Naive thymus-derived CD8-positive, alpha-beta T cell (primary cell): ENCODE data around the gene SPRED2. TPM values are rescaled to one million over a fixed set of nuclear protein-coding genes. Genes with fewer than 3 reads are reported as not detected.

Source experiments
- ATAC-seq, 2 donors: fragments of 150-1000 bp; cut with Tn5 transposase in 1 of 2; sonication (Bioruptor Pico), chemical (Tn5 transposase) in 1 of 2; 1 replicate in 1 of 2; 2 replicates in 1 of 2; pipeline ENCODE4 v1.10.0; 2021; ENCODE audit warnings: mild to moderate bottlenecking in 2 of 2, moderate library complexity in 2 of 2
- POLR2A ChIA-PET: fragments of 350-600 bp; sonication (Branson Sonifier 250); formaldehyde crosslinking; loops from one replicate; lab custom pipeline; 2021; ENCODE audit warnings: antibody characterized with exemption; lab: Charles Lee
- DNase-seq, 10 donors: peaks; one replicate each; pipeline versions ENCODE4 v3.0.0 to v3.0.0-alpha.2; 2020 to 2022
- H3K27ac Mint-ChIP-seq, 10 donors: one replicate each; pipeline ENCODE4 v1.8.0; 2020 to 2022; ENCODE audit warnings: mild to moderate bottlenecking in 10 of 10, mixed read lengths in 10 of 10, moderate library complexity in 4 of 10, inconsistent platforms in 1 of 10
- H3K27me3 Mint-ChIP-seq, 5 donors: one replicate each; pipeline ENCODE4 v1.8.0; 2021 to 2022; ENCODE audit warnings: mixed read lengths in 5 of 5
- H3K36me3 Mint-ChIP-seq, 3 donors: one replicate each; pipeline ENCODE4 v1.8.0; 2020 to 2022; ENCODE audit warnings: mixed read lengths in 3 of 3, mild to moderate bottlenecking in 2 of 3, inconsistent platforms in 1 of 3
- H3K4me1 Mint-ChIP-seq, 4 donors: one replicate each; pipeline ENCODE4 v1.8.0; 2021 to 2022; ENCODE audit warnings: mixed read lengths in 4 of 4
- H3K4me3 Mint-ChIP-seq, 10 donors: one replicate each; pipeline ENCODE4 v1.8.0; 2020 to 2022; ENCODE audit warnings: mild to moderate bottlenecking in 10 of 10, mixed read lengths in 10 of 10, moderate library complexity in 6 of 10, inconsistent platforms in 1 of 10
- H3K9me3 Mint-ChIP-seq, 9 donors: one replicate each; pipeline ENCODE4 v1.8.0; 2020 to 2022; ENCODE audit warnings: mixed read lengths in 9 of 9, mild to moderate bottlenecking in 3 of 9, inconsistent platforms in 1 of 9, moderate library complexity in 1 of 9
- polyA plus RNA-seq, 3 donors: library from polyadenylated mRNA; unstranded; fragments of 300-500 nt; fragmentation: Illumina TruSeq; gene quantifications; one replicate each; pipeline ENCODE4 v1.2.3, GENCODE V29; 2021
- total RNA-seq, 8 experiments: library from RNA in 2 of 8; stranded (reverse) in 2 of 8; gene quantifications; one replicate each; pipeline ENCODE4 v1.2.3 and lab custom pipeline; 2021 to 2026

SPRED2 gene
- total and polyA plus RNA-seq, 5 experiments from 2014 or later, result 0.17 to 0.57 (median 0.28) TPM; not detected in 1

DNA sequence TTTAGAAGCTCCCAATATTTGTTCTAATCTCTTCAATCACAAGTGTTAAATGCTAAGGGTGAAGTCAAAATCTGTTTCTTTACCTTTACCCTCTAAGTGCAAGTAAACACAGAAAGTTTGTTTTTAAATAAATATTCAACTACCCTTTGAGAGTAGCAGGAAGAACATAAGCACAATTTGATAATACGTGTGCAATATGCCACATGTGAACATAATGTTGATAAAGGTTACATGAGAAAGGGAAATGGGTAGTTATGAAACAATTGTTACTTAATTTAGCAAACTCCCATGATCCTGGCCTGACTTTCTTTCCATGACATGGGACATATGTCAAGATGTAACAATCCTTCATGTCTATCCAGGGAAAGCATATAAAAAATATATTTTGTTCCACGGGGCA is 7.1 kb downstream of the SPRED2 start:
- H3K9me3 Mint-ChIP-seq, result no peaks in the 10 kb centered on the region
- POLR2A ChIA-PET, result no interaction called here

DNA sequence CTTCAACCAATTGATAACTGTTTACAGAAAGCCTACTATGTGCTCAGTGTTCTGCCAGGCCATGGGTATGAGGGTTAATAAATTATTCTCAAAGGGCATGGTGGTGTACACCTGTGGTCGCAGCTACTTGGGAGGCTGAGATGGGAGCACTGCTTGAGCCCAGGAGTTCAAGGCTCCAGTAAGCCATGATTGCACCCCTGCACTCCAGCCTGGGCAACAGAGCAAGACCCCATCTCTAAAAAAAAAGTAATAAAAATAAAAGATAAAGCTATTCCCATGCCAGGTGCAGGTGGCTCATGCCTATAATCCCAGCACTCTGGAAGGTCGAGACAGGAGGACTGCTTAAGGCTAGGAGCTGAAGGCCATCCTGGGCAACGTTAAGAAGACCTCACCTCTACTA is 8.0 kb downstream of the SPRED2 start:
- H3K4me1 Mint-ChIP-seq, result peaks cover 5 to 13% (median 7%) of the 10 kb centered on the region in 4 donors
- ATAC-seq, result no peak
- no peaks in the 10 kb centered on the region for H3K9me3 Mint-ChIP-seq
- POLR2A ChIA-PET, result no interaction called here
- H3K27me3 Mint-ChIP-seq, result peaks cover 5 to 13% (median 6%) of the 10 kb centered on the region in 5 donors
- H3K4me3 Mint-ChIP-seq, result no peak overlapping the region
- H3K27ac Mint-ChIP-seq, result peak overlapping the region in 1 of 10 donors; percentile 54
- no peak for DNase-seq
- H3K36me3 Mint-ChIP-seq, result no peaks in the 10 kb centered on the region

More for the DNA sequence above, 7.1 kb downstream of the SPRED2 start:
- Mint-ChIP-seq H3K36me3 (no peaks in the 10 kb centered on the region), H3K27me3 (peaks cover 5 to 15% (median 10%) of the 10 kb centered on the region in 5 donors), H3K4me1 (peaks cover 6 to 16% (median 7%) of the 10 kb centered on the region in 4 donors), H3K27ac (no peak overlapping the region), H3K4me3 (no peak overlapping the region)
- DNase-seq, result no peak
- no peak for ATAC-seq

DNA sequence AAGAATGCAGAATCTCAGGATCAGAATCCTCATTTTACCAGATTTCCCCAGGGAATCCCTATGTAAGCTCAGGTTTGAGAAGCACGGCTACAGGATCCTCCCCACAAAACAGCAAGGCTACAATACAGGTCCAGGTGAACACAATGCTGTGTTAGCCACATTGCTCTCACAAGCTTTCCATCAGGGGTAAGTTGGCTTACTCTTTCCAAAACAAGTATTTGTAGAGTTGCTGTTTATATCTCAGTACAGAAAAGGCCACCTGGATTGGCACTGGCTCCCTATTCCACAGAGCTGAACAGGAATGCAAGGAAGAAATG is 11.0 kb downstream of the SPRED2 start:
- Mint-ChIP-seq H3K36me3 (no peaks in the 10 kb centered on the region), H3K27ac (no peak overlapping the region), H3K4me3 (no peak overlapping the region), H3K9me3 (no peaks in the 10 kb centered on the region), H3K27me3 (peaks cover 0 to 4% (median 0%) of the 10 kb centered on the region in 5 donors), H3K4me1 (peaks cover 14 to 27% (median 24%) of the 10 kb centered on the region in 4 donors)
- ATAC-seq, result no peak
- no peak for DNase-seq
- POLR2A ChIA-PET, result no interaction called here

DNA sequence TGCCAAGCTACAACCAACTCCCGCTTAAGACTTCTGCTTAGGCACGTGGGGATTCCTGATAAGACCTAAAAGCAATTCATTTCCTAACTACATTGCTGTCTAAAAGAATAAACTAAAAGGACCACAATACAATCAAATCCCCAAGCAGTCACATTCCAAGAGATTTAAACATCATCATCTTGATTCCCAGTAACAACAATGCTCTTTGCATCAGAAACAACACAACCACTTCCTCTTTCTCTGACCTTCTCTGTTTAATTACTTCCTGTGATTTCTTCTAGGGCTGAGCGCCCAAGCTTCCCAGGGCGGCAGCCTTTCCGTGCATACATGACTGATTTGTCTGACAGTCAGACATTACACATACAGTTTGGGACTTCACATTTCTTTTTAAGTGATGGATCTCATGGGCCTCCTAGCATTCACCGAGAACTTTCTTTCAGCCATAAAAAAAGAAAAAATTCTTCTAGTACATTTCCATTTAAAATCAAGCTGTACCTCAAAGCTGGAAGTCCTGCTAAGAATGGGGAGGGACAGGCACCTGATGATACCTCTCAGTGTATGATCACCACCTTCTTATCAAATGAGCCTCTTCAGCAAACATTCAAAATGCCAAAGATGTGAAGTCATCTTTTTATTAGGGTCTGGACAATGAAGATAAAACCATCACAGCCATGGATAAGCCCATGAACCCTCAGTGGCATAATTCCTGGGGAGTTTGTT is 11.5 kb downstream of the SPRED2 start:
- Mint-ChIP-seq H3K27me3 (peaks cover 0 to 3% (median 0%) of the 10 kb centered on the region in 5 donors), H3K4me1 (peaks cover 14 to 28% (median 27%) of the 10 kb centered on the region in 4 donors), H3K4me3 (peak overlapping the region in 5 of 10 donors; percentile 0 to 61 (median 23)), H3K27ac (no peak overlapping the region), H3K36me3 (no peaks in the 10 kb centered on the region), H3K9me3 (no peaks in the 10 kb centered on the region)
- peak; percentile 45 to 46 for ATAC-seq
- POLR2A ChIA-PET, result no interaction called here
- DNase-seq, result no peak

DNA sequence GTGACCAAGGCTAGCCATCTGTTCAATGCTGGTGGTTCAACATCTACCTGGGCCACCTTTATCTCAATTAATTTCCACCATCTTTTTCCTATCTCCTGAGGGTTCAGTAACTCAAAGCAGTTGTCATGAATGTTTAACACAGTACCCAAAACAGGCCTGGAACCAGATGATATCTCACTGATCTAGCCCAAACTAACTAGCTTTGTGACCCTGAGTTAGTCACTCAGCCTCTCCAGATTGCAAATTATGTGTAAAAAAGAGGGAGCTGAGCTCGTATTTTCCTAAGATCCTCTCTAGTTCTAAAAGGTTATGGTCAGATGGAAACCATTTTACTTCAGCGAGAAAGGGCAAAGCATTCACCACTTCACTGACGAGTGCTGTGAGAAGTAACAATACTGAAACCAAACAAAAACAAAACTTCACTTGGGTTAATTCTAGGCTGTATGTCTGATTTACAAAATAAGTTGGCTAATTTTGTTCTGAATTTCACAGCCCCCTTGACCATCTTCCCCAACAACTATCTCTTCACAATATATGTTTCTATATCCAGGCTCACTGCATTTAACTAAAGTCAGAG is 14.8 kb downstream of the SPRED2 start:
- no peaks in the 10 kb centered on the region for H3K9me3 Mint-ChIP-seq
- DNase-seq (no peak), ATAC-seq (no peak)
- H3K36me3 Mint-ChIP-seq, result no peaks in the 10 kb centered on the region
- H3K27ac Mint-ChIP-seq, result no peak overlapping the region
- POLR2A ChIA-PET, result no interaction called here
- H3K4me1 Mint-ChIP-seq, result peaks cover 14 to 28% (median 27%) of the 10 kb centered on the region in 4 donors
- H3K4me3 Mint-ChIP-seq, result peak overlapping the region in 1 of 10 donors; percentile 43
- peaks cover 0 to 9% (median 0%) of the 10 kb centered on the region in 5 donors for H3K27me3 Mint-ChIP-seq

DNA sequence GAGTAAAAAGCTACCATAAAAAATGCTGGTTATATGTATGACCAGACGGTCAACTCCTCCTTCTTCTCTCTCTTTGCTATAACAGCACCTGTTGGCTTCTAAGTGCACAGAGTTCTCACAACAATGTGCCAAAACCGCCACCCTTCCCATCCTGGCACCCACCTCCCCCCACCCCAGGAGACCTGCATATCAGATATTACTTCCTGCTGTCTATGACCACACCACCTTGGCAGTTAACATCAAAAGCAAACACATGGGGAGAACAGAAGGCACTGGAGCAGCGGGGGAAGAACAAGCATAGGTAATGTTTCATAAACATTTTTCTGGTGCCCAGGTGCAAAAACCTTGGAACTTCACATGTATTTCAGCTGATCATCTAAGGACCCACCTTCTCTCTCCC is 15.5 kb downstream of the SPRED2 start:
- peaks cover 14 to 27% (median 26%) of the 10 kb centered on the region in 4 donors for H3K4me1 Mint-ChIP-seq
- H3K27me3 Mint-ChIP-seq, result peaks cover 0 to 9% (median 0%) of the 10 kb centered on the region in 5 donors
- ATAC-seq (peak; percentile 23 to 73), DNase-seq (peak in 2 of 10 donors; percentile 31 to 35)
- peak overlapping the region in 1 of 10 donors; percentile 43 for H3K4me3 Mint-ChIP-seq
- no peaks in the 10 kb centered on the region for H3K9me3 Mint-ChIP-seq
- no peaks in the 10 kb centered on the region for H3K36me3 Mint-ChIP-seq
- POLR2A ChIA-PET, result no interaction called here
- peak overlapping the region in 1 of 10 donors; percentile 32 for H3K27ac Mint-ChIP-seq

DNA sequence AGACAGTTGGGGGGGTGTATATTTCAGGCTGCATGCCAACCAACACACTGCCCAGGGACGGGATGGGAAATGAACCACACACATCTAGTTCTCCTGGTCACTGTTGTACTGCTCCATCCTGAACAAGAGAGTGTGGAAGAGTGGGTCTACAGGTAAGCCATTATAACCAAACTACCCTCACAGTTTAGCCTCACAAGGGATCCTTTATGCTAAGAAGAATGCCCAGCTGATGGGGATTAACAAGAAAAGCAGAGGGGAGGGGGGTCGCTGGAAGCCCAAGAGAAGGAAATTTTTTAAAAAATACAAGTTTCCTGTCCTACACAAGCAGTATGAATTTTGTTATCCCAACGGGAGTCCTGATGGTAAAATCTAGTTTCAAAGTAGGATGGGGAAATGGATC is 16.1 kb downstream of the SPRED2 start:
- Mint-ChIP-seq H3K4me3 (no peak overlapping the region), H3K4me1 (peaks cover 14 to 27% (median 25%) of the 10 kb centered on the region in 4 donors), H3K27ac (peak overlapping the region in 1 of 10 donors; percentile 10), H3K27me3 (peaks cover 0 to 9% (median 0%) of the 10 kb centered on the region in 5 donors), H3K9me3 (no peaks in the 10 kb centered on the region), H3K36me3 (no peaks in the 10 kb centered on the region)
- POLR2A ChIA-PET, result no interaction called here
- ATAC-seq (no peak), DNase-seq (no peak)

DNA sequence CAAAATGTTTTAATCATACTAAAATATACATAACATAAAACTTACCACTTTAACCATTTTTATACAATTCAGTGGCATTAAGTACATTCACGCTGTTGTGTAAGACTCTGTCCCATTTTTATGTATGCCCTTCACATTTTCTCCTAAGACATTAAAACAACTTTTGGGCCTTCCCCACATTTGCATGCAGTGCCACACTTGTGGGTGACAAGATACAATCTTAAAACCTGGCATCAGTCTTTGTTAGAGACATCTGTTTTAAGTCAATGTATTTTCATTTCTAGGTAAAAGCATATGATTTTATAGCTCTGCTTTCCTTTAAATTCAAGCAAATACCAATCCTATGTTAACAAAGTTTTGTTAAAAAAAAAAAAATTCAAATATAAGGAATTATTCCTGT is 17.3 kb downstream of the SPRED2 start:
- no peaks in the 10 kb centered on the region for H3K36me3 Mint-ChIP-seq
- peaks cover 9 to 19% (median 17%) of the 10 kb centered on the region in 4 donors for H3K4me1 Mint-ChIP-seq
- ATAC-seq, result no peak
- no peak overlapping the region for H3K4me3 Mint-ChIP-seq
- POLR2A ChIA-PET, result interaction anchor here (0.5 kb wide), 1 partner anchor 188 kb away, joined by 3 read pairs; the partner anchor contains the start of gene ACTR2
- no peaks in the 10 kb centered on the region for H3K9me3 Mint-ChIP-seq
- peaks cover 0 to 9% (median 0%) of the 10 kb centered on the region in 5 donors for H3K27me3 Mint-ChIP-seq
- no peak for DNase-seq
- H3K27ac Mint-ChIP-seq, result no peak overlapping the region

DNA sequence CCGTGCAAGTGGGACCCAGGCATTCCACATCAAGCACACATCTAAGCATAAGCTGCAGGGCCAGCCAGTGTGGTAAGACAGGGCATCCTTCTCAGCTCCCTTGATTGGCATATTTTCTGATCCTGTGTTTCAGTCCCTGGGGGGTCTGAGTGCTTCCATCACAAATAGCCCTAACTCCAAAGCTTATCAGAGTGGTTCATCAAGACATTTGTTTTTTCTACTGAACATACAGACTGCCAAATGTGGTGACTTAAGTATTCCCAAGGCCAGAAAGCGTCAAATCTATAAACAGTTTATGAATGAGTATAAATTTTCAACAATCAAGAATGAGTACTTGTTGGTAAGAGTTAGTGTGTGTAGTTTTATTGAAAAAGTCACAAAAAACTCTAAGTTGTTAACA is 18.8 kb downstream of the SPRED2 start:
- Mint-ChIP-seq H3K36me3 (no peaks in the 10 kb centered on the region), H3K27ac (no peak overlapping the region), H3K4me1 (peaks cover 9 to 19% (median 17%) of the 10 kb centered on the region in 4 donors), H3K4me3 (no peak overlapping the region), H3K27me3 (peaks cover 0 to 9% (median 0%) of the 10 kb centered on the region in 5 donors), H3K9me3 (no peaks in the 10 kb centered on the region)
- ATAC-seq, result no peak
- DNase-seq, result no peak
- POLR2A ChIA-PET, result no interaction called here

DNA sequence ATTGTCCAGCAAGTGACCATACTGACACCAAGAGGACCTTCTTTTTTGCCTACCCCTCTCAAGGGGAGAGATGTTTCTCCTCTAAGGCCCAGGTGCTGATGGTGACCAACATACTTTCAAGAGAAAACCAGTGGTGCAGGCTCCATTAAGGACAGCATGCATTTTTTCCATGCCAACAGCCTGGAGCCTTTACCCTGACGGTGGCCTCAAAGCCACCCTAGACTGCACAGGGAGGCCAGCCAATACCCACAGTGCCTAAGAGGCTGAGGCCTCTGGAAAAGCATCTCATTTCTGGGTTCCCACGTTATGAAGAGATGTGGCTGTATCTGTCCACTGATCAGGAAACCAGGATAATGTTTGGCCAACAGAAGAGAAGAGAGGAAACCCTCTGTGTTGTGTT is 19.3 kb downstream of the SPRED2 start:
- peaks cover 0 to 9% (median 3%) of the 10 kb centered on the region in 5 donors for H3K27me3 Mint-ChIP-seq
- no peak overlapping the region for H3K27ac Mint-ChIP-seq
- no peak overlapping the region for H3K4me3 Mint-ChIP-seq
- ATAC-seq (no peak), DNase-seq (no peak)
- no peaks in the 10 kb centered on the region for H3K9me3 Mint-ChIP-seq
- H3K36me3 Mint-ChIP-seq, result no peaks in the 10 kb centered on the region
- POLR2A ChIA-PET, result no interaction called here
- peaks cover 8 to 18% (median 16%) of the 10 kb centered on the region in 4 donors for H3K4me1 Mint-ChIP-seq

DNA sequence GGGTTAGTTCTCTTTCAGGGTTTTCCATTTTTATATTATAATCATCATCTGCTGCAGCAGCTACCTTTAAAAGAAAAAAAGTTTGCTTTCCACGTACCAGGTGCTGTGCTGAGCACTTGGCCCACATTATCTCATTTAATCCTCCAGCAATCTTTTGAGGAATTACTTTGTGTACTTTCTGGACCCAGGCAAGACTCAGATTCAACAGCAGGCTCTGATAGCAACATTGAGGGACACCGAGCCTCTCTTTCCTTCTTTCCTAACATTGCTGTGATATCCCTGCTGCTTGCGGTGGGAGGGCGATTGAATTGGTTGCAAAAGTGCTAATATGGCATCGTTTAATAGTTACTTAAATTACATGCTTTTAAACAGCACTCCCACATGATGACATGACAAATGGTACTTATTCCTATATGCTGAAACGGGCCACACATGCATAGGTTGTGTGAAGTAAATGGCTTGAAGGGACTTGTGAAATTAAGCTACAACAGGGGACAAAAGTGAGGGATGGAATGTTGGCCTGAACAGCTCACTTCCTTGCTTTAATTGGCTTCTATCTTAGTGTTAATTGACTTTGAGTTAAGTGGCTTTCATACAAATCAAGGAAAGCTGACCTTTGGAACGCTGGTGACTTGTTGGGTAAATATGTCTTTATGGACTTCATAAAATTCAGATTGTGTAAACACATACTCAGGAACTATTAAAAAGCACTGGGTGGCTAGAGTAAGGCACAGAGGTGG is 21.2 kb downstream of the SPRED2 start:
- POLR2A ChIA-PET, result no interaction called here
- Mint-ChIP-seq H3K4me1 (peaks cover 0 to 20% (median 16%) of the 10 kb centered on the region in 4 donors), H3K27me3 (peaks cover 0 to 14% (median 10%) of the 10 kb centered on the region in 5 donors), H3K9me3 (no peaks in the 10 kb centered on the region), H3K36me3 (no peaks in the 10 kb centered on the region), H3K4me3 (no peak overlapping the region), H3K27ac (no peak overlapping the region)
- ATAC-seq (no peak), DNase-seq (no peak)

DNA sequence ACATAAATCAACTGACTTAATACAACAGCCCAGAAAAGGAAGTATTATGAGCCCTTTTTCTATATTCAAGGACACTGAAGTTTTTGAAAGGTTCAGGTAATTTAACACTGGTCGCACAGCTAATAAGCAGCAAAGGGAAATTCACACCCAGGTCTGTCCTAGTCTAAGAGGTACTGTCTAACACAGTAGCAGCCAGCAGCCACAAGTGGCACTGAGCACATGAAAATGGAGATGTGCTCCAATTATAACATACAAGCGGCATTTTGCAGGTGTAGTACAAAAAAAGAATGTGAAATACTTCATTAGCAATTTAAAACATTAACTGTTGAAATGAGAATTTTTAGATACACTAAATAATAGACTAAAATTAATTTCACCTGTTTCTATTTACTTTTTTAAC is 23.4 kb downstream of the SPRED2 start:
- no peak overlapping the region for H3K4me3 Mint-ChIP-seq
- peaks cover 2 to 27% (median 17%) of the 10 kb centered on the region in 4 donors for H3K4me1 Mint-ChIP-seq
- peaks cover 0 to 33% (median 11%) of the 10 kb centered on the region in 5 donors for H3K27me3 Mint-ChIP-seq
- H3K36me3 Mint-ChIP-seq, result no peaks in the 10 kb centered on the region
- POLR2A ChIA-PET, result no interaction called here
- no peaks in the 10 kb centered on the region for H3K9me3 Mint-ChIP-seq
- DNase-seq (no peak), ATAC-seq (no peak)
- peak overlapping the region in 1 of 10 donors; percentile 22 for H3K27ac Mint-ChIP-seq

DNA sequence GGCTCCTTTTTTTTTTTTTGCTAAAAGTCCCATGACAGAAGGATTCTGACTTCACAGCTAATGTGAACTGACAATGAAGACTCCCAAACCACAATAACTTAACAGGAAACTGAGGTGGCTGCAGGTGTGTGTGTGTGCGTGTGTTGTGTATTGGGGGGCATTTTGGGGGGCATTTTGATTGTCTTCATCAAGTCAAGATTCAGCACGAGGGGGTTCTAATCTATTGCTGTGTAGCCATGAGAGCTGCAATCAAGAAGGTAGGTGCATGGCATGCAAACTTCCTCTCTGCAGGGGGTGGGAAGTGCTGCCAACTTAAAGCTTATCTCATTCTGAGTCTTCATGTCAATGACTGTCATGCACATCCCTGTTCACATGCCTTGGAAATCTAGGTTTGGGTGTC is 25.2 kb downstream of the SPRED2 start:
- H3K4me3 Mint-ChIP-seq, result peak overlapping the region in 2 of 10 donors; percentile 28 to 41
- no peaks in the 10 kb centered on the region for H3K36me3 Mint-ChIP-seq
- H3K9me3 Mint-ChIP-seq, result no peaks in the 10 kb centered on the region
- H3K4me1 Mint-ChIP-seq, result peaks cover 2 to 27% (median 17%) of the 10 kb centered on the region in 4 donors
- POLR2A ChIA-PET, result no interaction called here
- peak in 1 of 2 donors; percentile 25 for ATAC-seq
- H3K27ac Mint-ChIP-seq, result peak overlapping the region in 2 of 10 donors; percentile 11 to 16
- DNase-seq, result no peak
- H3K27me3 Mint-ChIP-seq, result peaks cover 1 to 34% (median 12%) of the 10 kb centered on the region in 5 donors
